GM12874 (cell line): ENCODE measurements around the gene AP1B1.
A peak's percentile ranks its signal among the peaks of the same experiment; 100 is the strongest.

ENCODE experiments used
- CTCF ChIP-seq: IDR thresholded peaks from 2 replicates; pipeline ENCODE4 v1.5.1; 2011; ENCODE audit warnings: low read depth, mild to moderate bottlenecking, control low read depth, low read length, moderate library complexity; ENCODE audit not compliant: insufficient read depth

Gene AP1B1

DNA sequence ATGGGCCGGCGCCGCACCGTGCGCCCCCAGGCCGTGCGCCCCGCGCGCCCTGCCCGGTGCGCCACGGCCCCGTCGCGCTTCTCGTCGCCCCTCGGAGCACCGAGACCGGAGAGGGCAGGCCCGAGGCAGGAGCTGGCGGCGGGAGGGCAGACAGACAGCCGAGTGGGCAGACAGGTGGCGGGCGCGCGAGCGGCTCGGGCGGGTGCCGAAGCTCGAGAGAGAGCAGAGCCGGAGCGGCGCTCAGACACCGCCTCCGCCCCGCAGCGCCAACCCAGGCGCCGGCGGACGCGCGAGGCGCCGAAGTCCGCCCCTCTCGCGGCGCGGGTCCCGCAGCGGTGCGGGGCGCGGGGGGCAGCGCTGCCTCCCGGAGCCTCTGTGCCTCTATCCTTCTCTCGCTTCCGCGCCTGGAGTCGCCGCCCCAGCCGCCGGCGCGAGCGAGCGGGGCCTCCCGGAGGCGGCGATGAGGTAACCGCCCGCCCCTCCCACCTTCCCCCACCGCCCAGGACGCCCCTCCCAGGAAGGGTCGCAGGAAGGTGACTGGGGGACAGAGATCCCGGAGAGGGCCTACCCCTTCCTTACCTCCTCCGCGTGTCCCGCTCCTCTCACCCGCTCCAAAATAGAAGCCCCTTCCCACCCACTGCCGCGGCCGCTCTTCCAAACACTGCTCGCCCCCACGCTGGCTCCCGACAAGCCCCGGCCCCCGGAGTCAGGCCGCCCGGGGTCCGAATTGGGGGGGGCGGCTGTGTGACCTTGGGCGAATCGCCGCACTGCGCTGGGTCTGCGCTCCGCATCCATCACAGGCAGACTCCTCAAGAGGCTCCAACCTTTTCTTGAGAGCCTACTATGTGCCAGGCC lies 72.9 kb downstream of the AP1B1 start, which contains the start of gene RASL10A:
Gene RASL10A, minus strand, starts transcription at position 412 of the 855 bp plus-strand sequence. CDS start 451 bp downstream, outside the sequence.
- TF ChIP-seq CTCF, result no peak

DNA sequence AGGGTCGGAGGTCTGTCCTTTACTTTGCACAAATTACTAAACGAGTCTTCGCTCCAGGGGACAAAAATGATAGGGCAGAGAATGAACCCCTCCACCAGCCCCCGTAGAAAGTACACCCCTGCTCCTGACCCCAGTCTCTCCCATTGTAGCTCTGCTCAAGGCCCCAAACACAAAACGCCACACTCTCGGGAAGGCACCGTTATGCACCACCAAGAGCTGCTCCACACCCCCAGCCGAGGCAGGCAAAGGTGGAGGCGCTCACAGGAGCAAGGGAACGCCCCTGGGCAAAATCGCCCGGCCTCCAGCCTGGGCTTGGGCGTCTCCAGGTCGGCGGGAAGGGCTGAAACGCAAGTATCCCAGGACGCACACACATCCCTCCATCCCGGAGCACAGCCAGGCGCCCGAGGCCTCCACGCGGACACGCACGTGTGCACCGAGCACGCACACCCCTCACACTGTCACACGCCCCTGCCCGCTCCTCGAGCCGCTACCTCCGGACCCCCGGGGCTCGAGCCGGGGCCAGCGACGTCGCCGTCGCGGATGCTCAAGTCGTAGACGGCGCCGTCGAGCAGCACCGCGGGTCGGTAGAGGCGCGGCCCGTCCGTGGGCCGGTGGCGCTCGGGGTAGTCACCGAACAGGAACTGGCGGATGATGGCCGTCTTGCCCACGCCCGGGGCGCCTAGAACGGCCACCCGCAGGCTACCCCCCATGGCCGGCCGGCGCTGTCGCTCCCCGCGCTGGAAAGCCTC lies 73.7 kb downstream of the AP1B1 start:
- no peak for TF ChIP-seq CTCF

- TF ChIP-seq CTCF, result no peak
Measured at GRCh38 chr22:29313576-29314466, 74.5 kb downstream of the AP1B1 start.

DNA sequence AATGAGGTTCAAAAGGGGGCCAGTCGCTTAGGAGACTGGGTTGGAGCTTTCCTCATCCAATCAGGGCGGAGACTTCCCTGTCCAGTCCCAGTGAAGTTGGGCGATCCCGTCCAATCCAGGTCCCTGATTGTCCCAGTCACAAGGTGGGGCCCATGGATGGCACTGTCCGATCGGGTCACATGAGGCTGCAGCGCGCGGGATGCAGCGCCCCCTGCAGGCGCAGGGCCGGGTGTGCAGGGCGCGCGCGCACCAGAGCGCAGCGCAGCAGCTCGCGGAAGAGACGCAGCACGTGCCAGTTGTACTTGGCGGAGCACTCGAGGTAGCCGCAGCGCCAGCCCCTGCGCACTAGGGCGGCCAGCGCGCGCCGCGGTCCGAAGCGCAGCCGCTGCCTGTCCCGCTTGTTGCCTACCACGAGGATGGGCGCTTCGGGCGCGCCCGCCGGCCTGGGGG lies 75.2 kb downstream of the AP1B1 start:
- TF ChIP-seq CTCF, result peak; percentile 76

DNA sequence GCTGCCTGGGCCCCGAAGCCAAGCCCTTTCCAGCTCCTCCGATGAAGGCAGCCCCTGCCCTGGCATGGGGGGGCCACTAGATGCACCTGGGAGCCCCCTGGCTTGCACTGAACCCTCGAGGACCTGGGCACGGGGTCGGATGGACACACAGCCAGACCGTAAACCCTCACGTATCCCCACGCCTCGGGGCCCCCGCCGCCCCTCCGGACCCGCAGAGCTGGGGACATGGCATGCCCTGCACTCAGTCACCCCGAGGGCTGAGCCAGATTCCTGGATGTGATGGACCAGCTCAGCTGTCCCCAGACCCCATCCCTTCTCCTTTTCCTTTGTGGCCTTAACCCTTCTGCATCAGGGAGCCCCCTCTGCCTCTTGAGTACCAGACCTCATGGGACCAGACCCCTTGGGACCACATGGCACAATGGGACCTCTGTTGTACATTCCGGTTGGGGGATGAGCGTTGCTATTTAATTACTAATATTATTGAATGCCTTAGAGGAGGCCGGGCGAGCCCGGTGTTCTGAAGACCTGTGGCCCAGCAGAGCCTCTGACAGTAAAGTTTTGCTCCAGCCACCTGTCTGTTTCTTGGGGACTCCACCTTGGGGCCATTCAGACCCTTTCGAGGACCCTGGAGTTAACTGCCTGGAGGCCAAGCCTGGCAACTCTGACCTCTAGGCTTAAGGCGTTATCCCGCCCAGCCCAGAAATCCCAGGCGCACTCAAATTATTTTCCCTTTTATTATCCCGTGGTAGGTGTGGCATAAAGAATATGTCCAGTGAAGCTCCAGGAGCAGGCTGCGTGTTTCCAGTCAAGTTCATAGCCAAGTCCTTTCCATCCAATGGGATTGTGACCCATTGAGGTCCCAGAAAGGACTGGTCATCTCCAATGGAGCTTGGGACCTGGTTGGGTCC lies 75.9 kb downstream of the AP1B1 start:
- no peak for TF ChIP-seq CTCF

DNA sequence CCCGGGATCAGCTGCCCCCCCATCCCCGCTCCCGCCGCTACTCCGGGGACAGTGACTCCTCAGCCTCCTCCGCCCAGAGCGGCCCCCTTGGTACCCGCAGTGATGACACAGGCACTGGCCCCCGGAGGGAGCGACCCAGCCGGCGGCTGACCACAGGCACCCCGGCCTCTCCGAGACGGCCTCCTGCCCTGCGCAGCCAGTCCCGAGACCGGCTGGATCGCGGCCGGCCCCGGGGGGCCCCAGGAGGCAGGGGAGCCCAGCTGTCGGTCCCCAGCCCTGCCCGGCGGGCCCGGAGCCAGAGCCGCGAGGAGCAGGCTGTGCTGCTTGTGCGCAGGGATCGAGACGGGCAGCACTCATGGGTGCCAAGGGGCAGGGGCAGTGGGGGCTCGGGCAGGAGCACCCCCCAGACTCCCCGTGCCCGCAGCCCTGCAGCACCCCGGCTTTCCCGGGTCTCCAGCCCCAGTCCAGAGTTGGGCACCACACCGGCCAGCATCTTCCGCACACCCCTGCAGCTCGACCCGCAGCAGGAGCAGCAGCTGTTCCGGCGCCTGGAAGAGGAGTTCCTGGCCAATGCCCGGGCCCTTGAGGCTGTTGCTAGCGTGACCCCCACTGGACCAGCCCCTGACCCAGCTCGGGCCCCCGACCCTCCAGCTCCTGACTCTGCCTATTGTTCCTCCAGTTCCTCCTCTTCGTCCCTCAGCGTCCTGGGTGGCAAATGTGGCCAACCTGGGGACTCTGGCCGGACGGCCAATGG lies 76.7 kb downstream of the AP1B1 start:
- TF ChIP-seq CTCF, result no peak
